ENCODE data around the gene DCAF15. TPM values are rescaled to one million over a fixed set of nuclear protein-coding genes. Genes with fewer than 3 reads are reported as not detected.

The DCAF15 gene
- total RNA-seq, 4 donors from 2014 or later: 5.3 to 20.8 (median 14.5) TPM

GRCh38 chr19:13982773-13983172 lies 30.5 kb downstream of the DCAF15 start:
- ATAC-seq: no peak
- Histone ChIP-seq H3K36me3 (peaks cover 0 to 23% of the 10 kb centered on the region in 2 donors), H3K4me1 (peaks cover 0 to 44% (median 28%) of the 10 kb centered on the region in 3 donors), H3K9me3 (no peaks in the 10 kb centered on the region), H3K27me3 (no peaks in the 10 kb centered on the region), H3K4me3 (no peak overlapping the region), H3K27ac (no peak overlapping the region)
- TF ChIP-seq POLR2A (IDR thresholded peaks at IDR 0.05) (no peak), EP300 (IDR thresholded peaks at IDR 0.05) (no peak), POLR2AphosphoS5 (IDR thresholded peaks at IDR 0.05) (no peak)
- TF ChIP-seq, protein P1, sequence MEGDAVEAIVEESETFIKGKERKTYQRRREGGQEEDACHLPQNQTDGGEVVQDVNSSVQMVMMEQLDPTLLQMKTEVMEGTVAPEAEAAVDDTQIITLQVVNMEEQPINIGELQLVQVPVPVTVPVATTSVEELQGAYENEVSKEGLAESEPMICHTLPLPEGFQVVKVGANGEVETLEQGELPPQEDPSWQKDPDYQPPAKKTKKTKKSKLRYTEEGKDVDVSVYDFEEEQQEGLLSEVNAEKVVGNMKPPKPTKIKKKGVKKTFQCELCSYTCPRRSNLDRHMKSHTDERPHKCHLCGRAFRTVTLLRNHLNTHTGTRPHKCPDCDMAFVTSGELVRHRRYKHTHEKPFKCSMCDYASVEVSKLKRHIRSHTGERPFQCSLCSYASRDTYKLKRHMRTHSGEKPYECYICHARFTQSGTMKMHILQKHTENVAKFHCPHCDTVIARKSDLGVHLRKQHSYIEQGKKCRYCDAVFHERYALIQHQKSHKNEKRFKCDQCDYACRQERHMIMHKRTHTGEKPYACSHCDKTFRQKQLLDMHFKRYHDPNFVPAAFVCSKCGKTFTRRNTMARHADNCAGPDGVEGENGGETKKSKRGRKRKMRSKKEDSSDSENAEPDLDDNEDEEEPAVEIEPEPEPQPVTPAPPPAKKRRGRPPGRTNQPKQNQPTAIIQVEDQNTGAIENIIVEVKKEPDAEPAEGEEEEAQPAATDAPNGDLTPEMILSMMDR (IDR thresholded peaks at IDR 0.05): no peak
- WGBS, 2 donors (ENCODE audit: low coverage in 1 of 2): 85 to 91% methylated on average over 4 to 8 of the region's 9 CpGs

DNA sequence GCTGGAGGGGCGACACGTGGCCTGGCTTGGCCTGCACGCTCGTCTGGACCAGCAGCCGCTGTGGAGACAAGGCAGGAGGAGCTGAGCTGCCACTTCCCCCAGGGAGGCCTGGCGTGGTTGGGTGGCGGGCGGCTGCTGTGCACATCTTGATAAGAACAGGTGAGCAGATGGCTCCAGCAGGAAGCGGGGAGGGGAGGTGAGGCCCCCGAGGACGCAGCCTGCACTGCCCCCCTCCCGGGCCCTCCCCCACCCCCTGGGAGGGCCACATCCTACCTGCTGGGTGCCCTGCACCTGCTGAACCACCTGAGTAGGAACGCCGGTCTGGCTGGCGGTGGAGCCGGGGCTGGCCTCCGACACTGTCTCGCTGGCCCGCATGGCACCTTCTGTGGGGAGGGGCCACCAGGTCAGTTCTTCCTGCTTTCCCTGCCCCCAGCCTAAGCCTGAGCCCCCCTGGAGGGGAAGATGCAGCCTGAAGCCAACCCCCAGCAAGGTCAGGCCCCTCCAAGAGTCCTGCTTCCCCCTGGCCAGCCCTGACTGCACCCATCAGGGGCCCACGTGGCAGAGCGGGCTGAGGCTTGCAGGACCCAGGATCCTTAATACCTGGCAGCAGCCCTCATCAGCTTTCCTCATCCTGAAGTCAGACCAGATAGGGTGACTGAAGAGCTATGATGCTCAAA lies 31.0 kb downstream of the DCAF15 start:
- WGBS, 2 donors (ENCODE audit: low coverage in 1 of 2): no CpG with 5 or more reads among the region's 21 CpGs
- H3K27ac ChIP-seq: no peak overlapping the region
- H3K4me1 ChIP-seq: peaks cover 0 to 39% (median 23%) of the 10 kb centered on the region in 3 donors
- no peak overlapping the region for H3K4me3 ChIP-seq
- ATAC-seq: no peak
- no peaks in the 10 kb centered on the region for H3K27me3 ChIP-seq
- TF ChIP-seq, protein P1 (IDR thresholded peaks at IDR 0.05): no peak
- TF ChIP-seq POLR2A (IDR thresholded peaks at IDR 0.05): no peak
- no peak for TF ChIP-seq EP300 (IDR thresholded peaks at IDR 0.05)
- no peak for TF ChIP-seq POLR2AphosphoS5 (IDR thresholded peaks at IDR 0.05)
- H3K36me3 ChIP-seq: peaks cover 0 to 23% of the 10 kb centered on the region in 2 donors
- H3K9me3 ChIP-seq: no peaks in the 10 kb centered on the region

DNA sequence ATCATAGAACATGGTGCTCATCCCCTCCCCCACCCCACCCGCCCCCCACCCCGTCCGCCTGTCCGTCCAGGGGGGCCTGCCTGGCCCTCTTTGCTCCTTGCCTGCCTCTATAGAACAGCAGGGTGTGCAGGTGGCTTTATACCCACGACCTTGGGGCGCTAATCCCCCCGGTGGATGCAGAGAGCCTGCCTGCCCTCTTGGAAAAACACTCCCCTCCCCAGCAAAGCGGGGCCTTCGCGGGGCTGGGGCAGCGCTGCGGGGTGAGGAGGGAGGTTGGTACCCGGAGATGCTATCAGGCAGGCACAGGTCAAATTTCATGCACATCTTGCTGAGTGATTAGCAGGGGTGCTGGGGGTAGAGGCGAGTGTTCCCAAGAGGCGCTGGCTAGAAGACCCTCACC lies 31.9 kb downstream of the DCAF15 start:
- no peak overlapping the region for H3K4me3 ChIP-seq
- H3K36me3 ChIP-seq: peaks cover 0 to 23% of the 10 kb centered on the region in 2 donors

GRCh38 chr19:13984875-13985741 lies 32.8 kb downstream of the DCAF15 start:
- no peaks in the 10 kb centered on the region for H3K27me3 ChIP-seq
- peak overlapping the region in 1 of 4 donors; percentile 82 for H3K27ac ChIP-seq
- TF ChIP-seq POLR2A (IDR thresholded peaks at IDR 0.05) (no peak), EP300 (IDR thresholded peaks at IDR 0.05) (no peak), POLR2AphosphoS5 (IDR thresholded peaks at IDR 0.05) (no peak)
- TF ChIP-seq, protein P1 (IDR thresholded peaks at IDR 0.05): no peak
- peaks cover 0 to 22% (median 12%) of the 10 kb centered on the region in 3 donors for H3K4me1 ChIP-seq
- no peak for ATAC-seq
- WGBS, 2 donors (ENCODE audit: low coverage in 1 of 2): 85 to 94% methylated on average over 5 to 7 of the region's 25 CpGs
- H3K9me3 ChIP-seq: no peaks in the 10 kb centered on the region
- H3K36me3 ChIP-seq: peaks cover 0 to 29% of the 10 kb centered on the region in 2 donors
- no peak overlapping the region for H3K4me3 ChIP-seq

More for the DNA sequence above, 31.9 kb downstream of the DCAF15 start:
- H3K9me3 ChIP-seq: no peaks in the 10 kb centered on the region
- no peak for ATAC-seq
- no peak overlapping the region for H3K27ac ChIP-seq
- no CpG with 5 or more reads among the region's 15 CpGs for WGBS, 2 donors (ENCODE audit: low coverage in 1 of 2)
- H3K4me1 ChIP-seq: peaks cover 0 to 30% (median 17%) of the 10 kb centered on the region in 3 donors
- no peak for TF ChIP-seq EP300 (IDR thresholded peaks at IDR 0.05)
- TF ChIP-seq POLR2A (IDR thresholded peaks at IDR 0.05): no peak
- TF ChIP-seq, protein P1 (IDR thresholded peaks at IDR 0.05): no peak
- TF ChIP-seq POLR2AphosphoS5 (IDR thresholded peaks at IDR 0.05): no peak
- no peaks in the 10 kb centered on the region for H3K27me3 ChIP-seq

Measured in gastroesophageal sphincter (tissue), 4 donors.